ENCODE results near the gene GNS. TPM values are rescaled to one million over a fixed set of nuclear protein-coding genes. Genes with fewer than 3 reads are reported as not detected.

GNS gene
- total and polyA plus RNA-seq, 2 experiments from 2014 or later, result 44.0 to 45.5 TPM

GRCh38 chr12:64672925-64673409 lies 86.2 kb downstream of the GNS start:
- H3K9me3 ChIP-seq (ENCODE audit: low read depth), result no peaks in the 10 kb centered on the region
- peak overlapping the region; percentile 77 for H3K27ac ChIP-seq
- no peak overlapping the region for H3K4me3 ChIP-seq
- no peaks in the 10 kb centered on the region for H3K27me3 ChIP-seq
- TF ChIP-seq CTCF (IDR thresholded peaks at IDR 0.05; ENCODE audit: low read depth, low read length), result no peak
- H3K36me3 ChIP-seq, result no peaks in the 10 kb centered on the region
- peaks cover 56% of the 10 kb centered on the region for H3K4me1 ChIP-seq (ENCODE audit: low read depth)
- DNase-seq (ENCODE audit: low read depth in 1 of 2, low spot score in 1 of 2), result peak in 1 of 2 donors; percentile 68

GRCh38 chr12:64671681-64672080 lies 87.5 kb downstream of the GNS start:
- no peaks in the 10 kb centered on the region for H3K36me3 ChIP-seq
- H3K27me3 ChIP-seq, result no peaks in the 10 kb centered on the region
- DNase-seq (ENCODE audit: low read depth in 1 of 2, low spot score in 1 of 2), result no peak
- no peaks in the 10 kb centered on the region for H3K9me3 ChIP-seq (ENCODE audit: low read depth)
- H3K4me1 ChIP-seq (ENCODE audit: low read depth), result peaks cover 69% of the 10 kb centered on the region
- peak overlapping the region; percentile 77 for H3K27ac ChIP-seq
- no peak for TF ChIP-seq CTCF (IDR thresholded peaks at IDR 0.05; ENCODE audit: low read depth, low read length)
- H3K4me3 ChIP-seq, result no peak overlapping the region

GRCh38 chr12:64670919-64671639 lies 88.1 kb downstream of the GNS start:
- Histone ChIP-seq H3K9me3 (ENCODE audit: low read depth) (no peaks in the 10 kb centered on the region), H3K4me3 (no peak overlapping the region), H3K36me3 (no peaks in the 10 kb centered on the region), H3K4me1 (ENCODE audit: low read depth) (peaks cover 75% of the 10 kb centered on the region), H3K27me3 (no peaks in the 10 kb centered on the region), H3K27ac (peak overlapping the region; percentile 77)
- no peak for TF ChIP-seq CTCF (IDR thresholded peaks at IDR 0.05; ENCODE audit: low read depth, low read length)
- peak; percentile 61 to 71 for DNase-seq (ENCODE audit: low read depth in 1 of 2, low spot score in 1 of 2)

- no peak for TF ChIP-seq CTCF (IDR thresholded peaks at IDR 0.05; ENCODE audit: low read depth, low read length)
- DNase-seq (ENCODE audit: low read depth in 1 of 2, low spot score in 1 of 2), result no peak
- Histone ChIP-seq H3K4me1 (ENCODE audit: low read depth) (peaks cover 86% of the 10 kb centered on the region), H3K9me3 (ENCODE audit: low read depth) (no peaks in the 10 kb centered on the region), H3K4me3 (no peak overlapping the region), H3K27ac (no peak overlapping the region), H3K36me3 (no peaks in the 10 kb centered on the region), H3K27me3 (no peaks in the 10 kb centered on the region)
Measured at GRCh38 chr12:64670019-64670418, 89.2 kb downstream of the GNS start.

- TF ChIP-seq CTCF (IDR thresholded peaks at IDR 0.05; ENCODE audit: low read depth, low read length), result no peak
- peak; percentile 50 to 62 for DNase-seq (ENCODE audit: low read depth in 1 of 2, low spot score in 1 of 2)
- Histone ChIP-seq H3K9me3 (ENCODE audit: low read depth) (no peaks in the 10 kb centered on the region), H3K27ac (peak overlapping the region; percentile 78), H3K4me3 (no peak overlapping the region), H3K4me1 (ENCODE audit: low read depth) (peaks cover 86% of the 10 kb centered on the region), H3K36me3 (no peaks in the 10 kb centered on the region), H3K27me3 (no peaks in the 10 kb centered on the region)
Measured at GRCh38 chr12:64669270-64669842, 89.8 kb downstream of the GNS start.

All from cardiac muscle cell (in vitro differentiated cells and primary cell).